Suprapubic skin (tissue), 4 donors: ENCODE measurements around the gene CAMTA1. TPM values are rescaled to one million over a fixed set of nuclear protein-coding genes. Genes with fewer than 3 reads are reported as not detected.

Source experiments
- DNase-seq, 2 donors: peaks; one replicate each; pipeline ENCODE4 v3.0.0-alpha.2; 2019; ENCODE audit warnings: low spot score in 2 of 2
- H3K27ac ChIP-seq: fragments of 200-600 bp; sonication (generic); one replicate; pipeline ENCODE4 v1.5.1; 2019
- H3K27me3 ChIP-seq: fragments of 200-600 bp; sonication (generic); one replicate; pipeline ENCODE4 v1.5.1; 2019
- H3K36me3 ChIP-seq: fragments of 200-600 bp; sonication (generic); one replicate; pipeline ENCODE4 v1.5.1; 2019
- H3K4me1 ChIP-seq: fragments of 200-600 bp; sonication (generic); one replicate; pipeline ENCODE4 v1.5.1; 2019
- H3K4me3 ChIP-seq: fragments of 200-600 bp; sonication (generic); one replicate; pipeline ENCODE4 v1.5.1; 2019; ENCODE audit warnings: mild to moderate bottlenecking
- H3K9me3 ChIP-seq: fragments of 200-600 bp; sonication (generic); one replicate; pipeline ENCODE4 v1.5.1; 2019
- CTCF ChIP-seq, 2 donors: fragments of 200-600 bp in 1 of 2; fragments of 450-650 bp in 1 of 2; sonication (generic) in 1 of 2; IDR thresholded peaks; one replicate each; pipeline ENCODE4 v1.5.1; 2016 to 2019; ENCODE audit warnings: antibody characterized with exemption in 2 of 2, mild to moderate bottlenecking in 1 of 2, moderate library complexity in 1 of 2
- EP300 ChIP-seq: sonication (generic); formaldehyde crosslinking; IDR thresholded peaks from one replicate; pipeline ENCODE4 v1.6.1; 2017; ENCODE audit warnings: antibody characterized with exemption
- POLR2A ChIP-seq, 2 donors: fragments of 450-650 bp; IDR thresholded peaks; one replicate each; pipeline ENCODE4 v1.6.1; 2017; ENCODE audit warnings: antibody characterized with exemption in 2 of 2, mild to moderate bottlenecking in 2 of 2, moderate library complexity in 2 of 2
- POLR2AphosphoS5 ChIP-seq, 3 donors: sonication (generic); formaldehyde crosslinking; IDR thresholded peaks; one replicate each; pipeline ENCODE4 v1.6.1; 2017; ENCODE audit warnings: antibody characterized with exemption in 3 of 3
- WGBS: methylation state at CpG from one replicate; pipeline ENCODE4 v1.1.5; 2018; 5-methylcytosine and 5-hydroxymethylcytosine counted together
- total RNA-seq, 4 donors: library from RNA; depleted of rRNA; stranded (reverse); fragments of >200 nt; gene quantifications; one replicate each; pipeline ENCODE4 v1.1.0, GENCODE V29; 2016

The CAMTA1 gene
- total RNA-seq, 4 donors from 2014 or later = 40.4 to 54.1 (median 46.6) TPM

GRCh38 chr1:7063981-7064380, 278.7 kb downstream of the CAMTA1 start:
- WGBS = 85% methylated on average over 1 of the region's 1 CpG
- no peak overlapping the region for H3K27ac ChIP-seq
- H3K9me3 ChIP-seq = no peaks in the 10 kb centered on the region
- no peak for DNase-seq
- TF ChIP-seq POLR2AphosphoS5 (IDR thresholded peaks at IDR 0.05) (no peak), CTCF (IDR thresholded peaks at IDR 0.05) (no peak), POLR2A (IDR thresholded peaks at IDR 0.05) (no peak), EP300 (no peak)
- peaks cover 12% of the 10 kb centered on the region for H3K27me3 ChIP-seq
- H3K4me1 ChIP-seq = no peaks in the 10 kb centered on the region
- H3K36me3 ChIP-seq = no peaks in the 10 kb centered on the region
- no peak overlapping the region for H3K4me3 ChIP-seq

- Histone ChIP-seq H3K27me3 (peaks cover 21% of the 10 kb centered on the region), H3K27ac (no peak overlapping the region), H3K36me3 (no peaks in the 10 kb centered on the region), H3K9me3 (no peaks in the 10 kb centered on the region), H3K4me3 (no peak overlapping the region), H3K4me1 (peaks cover 7% of the 10 kb centered on the region)
- 67% methylated on average over 5 of the region's 5 CpGs for WGBS
- TF ChIP-seq EP300 (no peak), CTCF (IDR thresholded peaks at IDR 0.05) (no peak), POLR2AphosphoS5 (IDR thresholded peaks at IDR 0.05) (no peak), POLR2A (IDR thresholded peaks at IDR 0.05) (no peak)
- no peak for DNase-seq
Measured at GRCh38 chr1:7068552-7068951, 283.3 kb downstream of the CAMTA1 start.

- WGBS = 15% methylated on average over 17 of the region's 23 CpGs
- peak overlapping the region; percentile 40 for H3K4me3 ChIP-seq
Measured at GRCh38 chr1:7069931-7070330, 284.7 kb downstream of the CAMTA1 start.

GRCh38 chr1:7070389-7071029, 285.3 kb downstream of the CAMTA1 start:
- no peaks in the 10 kb centered on the region for H3K9me3 ChIP-seq
- DNase-seq = peak in 1 of 2 donors; percentile 82
- no peak overlapping the region for H3K27ac ChIP-seq
- 10% methylated on average over 10 of the region's 13 CpGs for WGBS
- H3K36me3 ChIP-seq = no peaks in the 10 kb centered on the region
- peak overlapping the region; percentile 40 for H3K4me3 ChIP-seq
- peaks cover 7% of the 10 kb centered on the region for H3K4me1 ChIP-seq
- peaks cover 9% of the 10 kb centered on the region for H3K27me3 ChIP-seq
- no peak for TF ChIP-seq POLR2A (IDR thresholded peaks at IDR 0.05)
- TF ChIP-seq CTCF (IDR thresholded peaks at IDR 0.05) = peak; percentile 39 to 80

More at GRCh38 chr1:7069931-7070330, 284.7 kb downstream of the CAMTA1 start:
- TF ChIP-seq CTCF (IDR thresholded peaks at IDR 0.05) = no peak
- no peak for TF ChIP-seq POLR2AphosphoS5 (IDR thresholded peaks at IDR 0.05)
- TF ChIP-seq EP300 = no peak
- no peak for TF ChIP-seq POLR2A (IDR thresholded peaks at IDR 0.05)
- Histone ChIP-seq H3K4me1 (peaks cover 7% of the 10 kb centered on the region), H3K27me3 (peaks cover 9% of the 10 kb centered on the region), H3K36me3 (no peaks in the 10 kb centered on the region), H3K9me3 (no peaks in the 10 kb centered on the region), H3K27ac (no peak overlapping the region)
- no peak for DNase-seq

GRCh38 chr1:7076117-7076516, 290.9 kb downstream of the CAMTA1 start:
- Histone ChIP-seq H3K36me3 (no peaks in the 10 kb centered on the region), H3K9me3 (no peaks in the 10 kb centered on the region), H3K4me3 (no peak overlapping the region), H3K27ac (no peak overlapping the region), H3K4me1 (no peaks in the 10 kb centered on the region), H3K27me3 (peaks cover 4% of the 10 kb centered on the region)
- DNase-seq = no peak
- 72% methylated on average over 5 of the region's 5 CpGs for WGBS
- no peak for TF ChIP-seq CTCF (IDR thresholded peaks at IDR 0.05)
- no peak for TF ChIP-seq POLR2AphosphoS5 (IDR thresholded peaks at IDR 0.05)
- no peak for TF ChIP-seq POLR2A (IDR thresholded peaks at IDR 0.05)
- no peak for TF ChIP-seq EP300
